H1 (cell line): Measurements from ENCODE around the gene NTRK2. TPM values are rescaled to one million over a fixed set of nuclear protein-coding genes. Genes with fewer than 3 reads are reported as not detected.

Source experiments
- CTCF ChIA-PET: fragments of 300-600 bp; sonication (Branson Sonifier 250); formaldehyde crosslinking; loops from one replicate; lab custom pipeline; 2021; ENCODE audit not compliant: partially characterized antibody; lab: Charles Lee
- POLR2A ChIA-PET: fragments of 300-600 bp; sonication (Branson Sonifier 250); formaldehyde crosslinking; loops from one replicate; lab custom pipeline; 2021; ENCODE audit warnings: inconsistent platforms; ENCODE audit not compliant: partially characterized antibody; lab: Charles Lee
- DNase-seq, 2 experiments: peaks; one replicate each; pipeline versions ENCODE4 v3.0.0 to v3.0.0-alpha.2; 2010 to 2022; ENCODE audit warnings: low spot score in 2 of 2, low read depth in 1 of 2, mixed read lengths in 1 of 2
- FAIRE-seq: peaks from 2 replicates; lab custom pipeline; 2011; peaks lifted over from hg19 to GRCh38; lab: Jason Lieb, UNC
- H2AFZ ChIP-seq: 2 replicates; pipeline ENCODE4 v1.8.1; 2012; ENCODE audit warnings: low read length, inconsistent platforms
- H2AK5ac ChIP-seq: 2 replicates; pipeline ENCODE4 v1.6.1; 2013; ENCODE audit warnings: low read depth, low read length
- H2BK120ac ChIP-seq: replicated peaks from 2 replicates; pipeline ENCODE3; 2013; ENCODE audit warnings: low read depth, low read length, inconsistent platforms
- H2BK12ac ChIP-seq: 2 replicates; pipeline ENCODE4 v1.6.1; 2013; ENCODE audit warnings: low read depth, low read length
- H2BK15ac ChIP-seq: 2 replicates; pipeline ENCODE4 v1.6.1; 2013; ENCODE audit warnings: low read length
- H2BK20ac ChIP-seq: 2 replicates; pipeline ENCODE4 v1.6.1; 2013; ENCODE audit warnings: low read length
- H2BK5ac ChIP-seq: 2 replicates; pipeline ENCODE4 v1.6.1; 2013; ENCODE audit warnings: low read depth, low read length
- H3K14ac ChIP-seq: 2 replicates; pipeline ENCODE4 v1.6.1; 2013; ENCODE audit warnings: inconsistent platforms; ENCODE audit not compliant: insufficient read length
- H3K18ac ChIP-seq: 2 replicates; pipeline ENCODE4 v1.6.1; 2013; ENCODE audit warnings: low read length; ENCODE audit errors: extremely low read depth
- H3K23ac ChIP-seq: 2 replicates; pipeline ENCODE4 v1.6.1; 2013; ENCODE audit warnings: inconsistent platforms; ENCODE audit not compliant: insufficient read length
- H3K23me2 ChIP-seq: 2 replicates; pipeline ENCODE4 v1.6.1; 2013; ENCODE audit warnings: low read depth, low read length
- H3K27ac ChIP-seq: 2 replicates; pipeline ENCODE4 v1.6.1; 2011; ENCODE audit warnings: low read depth, low read length, inconsistent platforms
- H3K27me3 ChIP-seq, 4 experiments: replicated peaks in 1 of 4; 1 replicate in 1 of 4; 2 replicates in 3 of 4; pipeline versions ENCODE4 v1.6.1 to v1.8.1; 2011 to 2013; ENCODE audit warnings: low read length in 3 of 4, mild to moderate bottlenecking in 3 of 4, inconsistent platforms in 2 of 4, mixed read lengths in 2 of 4, moderate library complexity in 1 of 4; ENCODE audit not compliant: control insufficient read depth in 3 of 4, insufficient read depth in 3 of 4; ENCODE audit errors: extremely low read depth in 1 of 4
- H3K36me3 ChIP-seq, 4 experiments: 2 replicates each; pipeline versions ENCODE4 v1.6.1 to v1.8.1; 2011 to 2013; ENCODE audit warnings: mild to moderate bottlenecking in 4 of 4, low read length in 3 of 4, moderate library complexity in 2 of 4, control low read depth in 1 of 4, inconsistent platforms in 1 of 4; ENCODE audit not compliant: insufficient read depth in 4 of 4, control insufficient read depth in 2 of 4
- H3K4ac ChIP-seq: replicated peaks from 2 replicates; pipeline ENCODE3; 2013; ENCODE audit warnings: low read length, low read depth, mixed read lengths, inconsistent platforms; ENCODE audit not compliant: insufficient read length
- H3K4me1 ChIP-seq, 4 experiments: replicated peaks in 1 of 4; 1 replicate in 1 of 4; 2 replicates in 3 of 4; pipeline versions ENCODE4 v1.6.1 to v1.8.1; 2011 to 2013; ENCODE audit warnings: low read length in 3 of 4, inconsistent platforms in 2 of 4, mixed read lengths in 1 of 4; ENCODE audit not compliant: insufficient read depth in 4 of 4, control insufficient read depth in 3 of 4
- H3K4me2 ChIP-seq, 2 experiments: 2 replicates each; pipeline versions ENCODE4 v1.6.1 to v1.8.1; 2011 to 2013; ENCODE audit warnings: low read depth in 2 of 2, low read length in 2 of 2, control low read depth in 1 of 2, inconsistent platforms in 1 of 2, mild to moderate bottlenecking in 1 of 2; ENCODE audit not compliant: insufficient read depth in 1 of 2
- H3K4me3 ChIP-seq, 4 experiments: fragments of 200-600, 300-600 bp in 1 of 4; sonication (generic), shearing (Covaris generic), sonication (Bioruptor Twin) in 1 of 4; 2 replicates each; pipeline versions ENCODE4 v1.5.1 to v1.8.1; 2011 to 2016; ENCODE audit warnings: low read length in 4 of 4, low read depth in 3 of 4, control low read depth in 2 of 4, inconsistent platforms in 2 of 4, mild to moderate bottlenecking in 2 of 4, mixed read lengths in 1 of 4, moderate library complexity in 1 of 4; ENCODE audit not compliant: insufficient read depth in 2 of 4; ENCODE audit errors: extremely low read depth in 1 of 4
- H3K56ac ChIP-seq: replicated peaks from 2 replicates; pipeline ENCODE3; 2013; ENCODE audit warnings: low read depth, mild to moderate bottlenecking, mixed read lengths, low read length, inconsistent platforms; ENCODE audit not compliant: insufficient read length
- H3K79me1 ChIP-seq: 2 replicates; pipeline ENCODE4 v1.6.1; 2013; ENCODE audit warnings: low read depth, low read length, control low read depth
- H3K79me2 ChIP-seq, 2 experiments: 2 replicates each; pipeline versions ENCODE4 v1.6.1 to v1.8.1; 2012 to 2013; ENCODE audit warnings: low read length in 2 of 2, mild to moderate bottlenecking in 2 of 2, inconsistent platforms in 1 of 2; ENCODE audit not compliant: insufficient read depth in 2 of 2, control insufficient read depth in 1 of 2
- H3K9ac ChIP-seq, 4 experiments: replicated peaks in 1 of 4; 1 replicate in 1 of 4; 2 replicates in 3 of 4; pipeline versions ENCODE4 v1.6.1 to v1.8.1; 2011 to 2013; ENCODE audit warnings: low read depth in 3 of 4, low read length in 3 of 4, control low read depth in 2 of 4, mild to moderate bottlenecking in 2 of 4, moderate library complexity in 2 of 4, inconsistent platforms in 1 of 4; ENCODE audit errors: extremely low read depth in 1 of 4
- H3K9me3 ChIP-seq, 2 experiments: 2 replicates each; pipeline versions ENCODE4 v1.6.1 to v1.8.1; 2012 to 2013; ENCODE audit warnings: mild to moderate bottlenecking in 2 of 2, moderate library complexity in 2 of 2, control low read depth in 1 of 2, inconsistent platforms in 1 of 2, low read depth in 1 of 2, low read length in 1 of 2, mixed read lengths in 1 of 2; ENCODE audit not compliant: insufficient read depth in 2 of 2
- H4K20me1 ChIP-seq, 2 experiments: replicated peaks in 1 of 2; 2 replicates each; pipeline versions ENCODE3 to v1.8.1; 2011 to 2013; ENCODE audit warnings: inconsistent platforms in 2 of 2, low read length in 2 of 2, mild to moderate bottlenecking in 1 of 2; ENCODE audit not compliant: insufficient read depth in 2 of 2, control insufficient read depth in 1 of 2
- H4K5ac ChIP-seq: 2 replicates; pipeline ENCODE4 v1.6.1; 2013; ENCODE audit warnings: low read length, low read depth, mixed read lengths, inconsistent platforms; ENCODE audit not compliant: insufficient read length
- H4K8ac ChIP-seq: 2 replicates; pipeline ENCODE4 v1.8.0; 2013; ENCODE audit warnings: mild to moderate bottlenecking, moderate library complexity, low read length, inconsistent platforms; ENCODE audit not compliant: insufficient read depth; ENCODE audit errors: extremely low read depth
- H4K91ac ChIP-seq: replicated peaks from 2 replicates; pipeline ENCODE3; 2013; ENCODE audit warnings: low read length, mixed read lengths, inconsistent platforms; ENCODE audit not compliant: insufficient read length
- BCL11A ChIP-seq, 2 experiments: IDR thresholded peaks; one replicate each; pipeline ENCODE4 v1.6.1; 2011; ENCODE audit warnings: low read depth in 2 of 2, low read length in 2 of 2, mild to moderate bottlenecking in 2 of 2
- RBBP5 ChIP-seq: IDR thresholded peaks from 2 replicates; pipeline ENCODE4 v1.7.1; 2012; ENCODE audit warnings: low read depth, mild to moderate bottlenecking, inconsistent platforms, low read length, moderate library complexity, borderline replicate concordance
- RNF2 ChIP-seq: fragments of 200-900, 300-1000 bp; sonication (generic); IDR thresholded peaks from 2 replicates; pipeline ENCODE4 v1.7.1; 2016; ENCODE audit warnings: borderline replicate concordance, low read depth, mild to moderate bottlenecking, antibody characterized with exemption, low read length; ENCODE audit not compliant: poor library complexity, severe bottlenecking; ENCODE audit errors: missing control alignments
- SAP30 ChIP-seq: fragments of 300-600 bp; sonication (generic); IDR thresholded peaks from 2 replicates; pipeline ENCODE4 v1.7.1; 2012; ENCODE audit warnings: low read length, moderate library complexity, mild to moderate bottlenecking, inconsistent platforms; ENCODE audit not compliant: insufficient read depth, insufficient replicate concordance
- SIRT6 ChIP-seq: IDR thresholded peaks from one replicate; pipeline ENCODE4 v1.7.1; 2012; ENCODE audit warnings: low read length, inconsistent platforms
- WGBS, 2 experiments: shearing (Covaris generic) in 1 of 2; methylation state at CpG; one replicate each; pipeline versions ENCODE4 v1.1.6 to v1.1.7; 2013 to 2015; ENCODE audit warnings: low lambda C conversion rate in 2 of 2, mixed read lengths in 2 of 2, inconsistent platforms in 1 of 2, low coverage in 1 of 2, missing lambda C conversion rate in 1 of 2; ENCODE audit not compliant: insufficient replicate concordance in 2 of 2, insufficient coverage in 1 of 2, insufficient read length in 1 of 2; ENCODE audit errors: extremely low coverage in 1 of 2, missing lambda C conversion rate in 1 of 2; 5-methylcytosine and 5-hydroxymethylcytosine counted together
- polyA plus RNA-seq, 7 experiments: library from polyadenylated mRNA; depleted of rRNA in 3 of 7; stranded (reverse) in 5 of 7; unstranded in 2 of 7; fragments of >200 nt in 5 of 7; fragments of 200-250 nt in 2 of 7; gene quantifications; 1 replicate in 5 of 7; 2 replicates in 1 of 7; 4 replicates in 1 of 7; pipeline versions ENCODE4 v1.2.1 to v1.2.3, GENCODE V29; 2011 to 2013; ENCODE audit warnings: missing spikeins in 2 of 7, mixed read lengths in 2 of 7
- total RNA-seq: library from RNA; stranded (reverse); fragmentation: NEBNext Ultra II Directional; extraction: Animal tissue kit (Norgen Biotek cat#: 25700); gene quantifications from 2 replicates; pipeline ENCODE4 v1.2.1, GENCODE V29; 2021
- TF ChIP-seq, protein P1 (sequence below): IDR thresholded peaks from 2 replicates; pipeline ENCODE4 v1.6.1; 2012; ENCODE audit warnings: inconsistent platforms

Gene NTRK2
- total and polyA plus RNA-seq, 2 of the 8 experiments (the other 6 are each of a cell fraction or from before 2014, with no cell fraction given), result 0.03 to 0.04 TPM

DNA sequence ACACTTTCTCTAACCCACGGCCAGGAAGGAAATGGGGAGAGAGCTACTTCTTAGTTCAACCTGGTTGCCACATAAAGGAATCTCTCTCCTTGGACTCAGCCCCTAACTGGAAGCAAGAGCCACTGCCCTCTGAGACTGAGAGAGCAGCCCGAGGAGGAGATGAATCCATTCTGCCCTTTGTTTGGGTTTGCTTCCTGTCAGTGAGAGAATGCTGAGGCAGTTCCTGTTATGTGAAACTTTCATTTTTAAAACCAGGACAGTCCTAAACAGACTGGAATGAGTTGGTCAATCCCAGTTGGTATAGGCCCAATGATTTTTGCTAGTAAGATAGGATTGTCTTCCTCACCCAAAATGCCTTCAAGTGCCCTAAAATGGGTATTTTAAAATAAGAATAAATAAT lies 205.1 kb downstream of the NTRK2 start:
- Histone ChIP-seq H2AK5ac (no peak overlapping the region), H3K56ac (no peak overlapping the region), H3K23ac (no peak overlapping the region), H3K23me2 (no peaks in the 10 kb centered on the region), H3K36me3 (no peaks in the 10 kb centered on the region), H3K4me1 (peaks cover 0 to 5% (median 4%) of the 10 kb centered on the region in 4 experiments; a peak in 4 of 7 replicates), H2BK5ac (no peak overlapping the region), H2BK120ac (no peak overlapping the region), H3K18ac (no peak overlapping the region), H2AFZ (peak overlapping the region; percentile 35; the same call in 1 of the 2 replicates), H2BK12ac (no peak overlapping the region), H2BK15ac (no peak overlapping the region), H3K27ac (no peak overlapping the region), H3K27me3 (no peaks in the 10 kb centered on the region), H4K91ac (no peak overlapping the region), H3K4me3 (no peak overlapping the region), H3K4ac (no peak overlapping the region), H3K14ac (no peak overlapping the region), H4K20me1 (no peaks in the 10 kb centered on the region), H4K5ac (no peak overlapping the region), H3K4me2 (peak overlapping the region in 1 of 2 experiments; percentile 1; a peak in 1 of 4 replicates), H3K9ac (no peak overlapping the region), H3K79me2 (no peaks in the 10 kb centered on the region), H3K79me1 (no peaks in the 10 kb centered on the region), H4K8ac (no peak overlapping the region), H3K9me3 (no peaks in the 10 kb centered on the region), H2BK20ac (no peak overlapping the region)
- POLR2A ChIA-PET, result no interaction called here
- DNase-seq (no peak), FAIRE-seq (no peak)
- TF ChIP-seq SAP30 (no peak), SIRT6 (no peak), RBBP5 (no peak), RNF2 (no peak), BCL11A (IDR thresholded peaks at IDR 0.05; ENCODE audit: low read depth in 2 of 2, low read length in 2 of 2) (no peak)
- TF ChIP-seq, protein P1, sequence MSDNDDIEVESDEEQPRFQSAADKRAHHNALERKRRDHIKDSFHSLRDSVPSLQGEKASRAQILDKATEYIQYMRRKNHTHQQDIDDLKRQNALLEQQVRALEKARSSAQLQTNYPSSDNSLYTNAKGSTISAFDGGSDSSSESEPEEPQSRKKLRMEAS, result no peak
- CTCF ChIA-PET, result interaction anchor here (1.0 to 1.3 kb wide), 2 partner anchors 123 to 177 kb away, joined by 3 read pairs; no protein-coding TSS in a partner anchor
- 81% methylated on average over 2 of the region's 2 CpGs; no CpG with 5 or more reads in 1 of the 2 experiments for WGBS, 2 experiments
